ENCODE results near the gene XPNPEP3. TPM values are rescaled to one million over a fixed set of nuclear protein-coding genes. Genes with fewer than 3 reads are reported as not detected.

XPNPEP3 gene
- total RNA-seq, 3 donors from 2014 or later (not counting 1 experiment from before 2014, with no cell fraction given) = 14.8 to 17.8 (median 15.1) TPM

GRCh38 chr22:40950962-40951794 lies 94.2 kb downstream of the XPNPEP3 start, which contains the start of gene RBX1:
RBX1 (plus strand) TSS chr22:40951378; CDS start chr22:40951399, 21 bp downstream.
- no peaks in the 10 kb centered on the region for H3K27me3 ChIP-seq (ENCODE audit: control insufficient read depth, insufficient read depth, low read length)
- Mint-ChIP-seq H3K27ac (peak within 1 kb of the TSS; percentile 98 to 100), H3K27me3 (ENCODE audit: low read depth in 2 of 2) (no peaks in the 10 kb centered on the region), H3K4me1 (peaks cover 22 to 31% of the 10 kb centered on the region in 2 donors), H3K36me3 (no peaks in the 10 kb centered on the region), H3K4me3 (peak within 1 kb of the TSS; percentile 99), H3K9me3 (no peaks in the 10 kb centered on the region)
- H3K4me3 ChIP-seq (ENCODE audit: low read length) = peak within 1 kb of the TSS; percentile 98
- no peak for TF ChIP-seq CTCF (IDR thresholded peaks at IDR 0.05)
- ATAC-seq (peak; percentile 81 to 94 (median 81)), DNase-seq (peak; percentile 98 to 100)
- peak within 1 kb of the TSS; percentile 99 for H3K27ac ChIP-seq (ENCODE audit: low read length)
- intact Hi-C loops (cut with micrococcal nuclease) = loop anchor here (1.0 to 2.0 kb wide), 4 partner anchors 29 to 254 kb away; partner anchors contain the start of genes L3MBTL2 and ST13
- H3K9me3 ChIP-seq (ENCODE audit: control insufficient read depth, insufficient read depth, low read length) = no peaks in the 10 kb centered on the region
- H3K36me3 ChIP-seq (ENCODE audit: control insufficient read depth, insufficient read depth, low read length) = peaks cover 20% of the 10 kb centered on the region
- peaks cover 23% of the 10 kb centered on the region for H3K4me1 ChIP-seq (ENCODE audit: control insufficient read depth, insufficient read depth, low read length)
- WGBS (ENCODE audit: insufficient coverage) = under 1% methylated on average over 78 of the region's 86 CpGs

- H3K9me3 Mint-ChIP-seq = no peaks in the 10 kb centered on the region
- no peaks in the 10 kb centered on the region for H3K36me3 Mint-ChIP-seq
- H3K27ac Mint-ChIP-seq = peak overlapping the region; percentile 98 to 100
- WGBS (ENCODE audit: insufficient coverage) = 10% methylated on average over 17 of the region's 21 CpGs
- DNase-seq (peak in 1 of 2 donors; percentile 50), ATAC-seq (no peak)
- peaks cover 23% of the 10 kb centered on the region for H3K4me1 ChIP-seq (ENCODE audit: control insufficient read depth, insufficient read depth, low read length)
- H3K36me3 ChIP-seq (ENCODE audit: control insufficient read depth, insufficient read depth, low read length) = peaks cover 21% of the 10 kb centered on the region
- H3K27me3 Mint-ChIP-seq (ENCODE audit: low read depth in 2 of 2) = no peaks in the 10 kb centered on the region
- peak overlapping the region; percentile 99 for H3K4me3 Mint-ChIP-seq
- H3K27ac ChIP-seq (ENCODE audit: low read length) = peak overlapping the region; percentile 89
- intact Hi-C loops (cut with micrococcal nuclease) = loop anchor here (1.0 to 2.0 kb wide), 4 partner anchors 30 to 253 kb away; partner anchors contain the start of genes L3MBTL2 and ST13
- H3K4me1 Mint-ChIP-seq = peaks cover 22 to 31% of the 10 kb centered on the region in 2 donors
- no peak for TF ChIP-seq CTCF (IDR thresholded peaks at IDR 0.05)
- H3K27me3 ChIP-seq (ENCODE audit: control insufficient read depth, insufficient read depth, low read length) = no peaks in the 10 kb centered on the region
- H3K4me3 ChIP-seq (ENCODE audit: low read length) = peak overlapping the region; percentile 98
- no peaks in the 10 kb centered on the region for H3K9me3 ChIP-seq (ENCODE audit: control insufficient read depth, insufficient read depth, low read length)
These were observed 95.1 kb downstream of the XPNPEP3 start for GRCh38 chr22:40951795-40952605.

GRCh38 chr22:40953471-40953870 lies 96.5 kb downstream of the XPNPEP3 start:
- no peak overlapping the region for H3K27ac ChIP-seq (ENCODE audit: low read length)
- 58% methylated on average over 2 of the region's 2 CpGs for WGBS (ENCODE audit: insufficient coverage)
- H3K27me3 Mint-ChIP-seq (ENCODE audit: low read depth in 2 of 2) = no peaks in the 10 kb centered on the region
- ATAC-seq (no peak), DNase-seq (no peak)
- H3K4me1 ChIP-seq (ENCODE audit: control insufficient read depth, insufficient read depth, low read length) = peaks cover 23% of the 10 kb centered on the region
- no peak overlapping the region for H3K4me3 Mint-ChIP-seq
- H3K27me3 ChIP-seq (ENCODE audit: control insufficient read depth, insufficient read depth, low read length) = no peaks in the 10 kb centered on the region
- H3K4me3 ChIP-seq (ENCODE audit: low read length) = no peak overlapping the region
- no peak for TF ChIP-seq CTCF (IDR thresholded peaks at IDR 0.05)
- no peaks in the 10 kb centered on the region for H3K9me3 Mint-ChIP-seq
- H3K27ac Mint-ChIP-seq = peak overlapping the region; percentile 98 to 100
- H3K9me3 ChIP-seq (ENCODE audit: control insufficient read depth, insufficient read depth, low read length) = no peaks in the 10 kb centered on the region
- intact Hi-C loops (cut with micrococcal nuclease) = no loop called here
- H3K36me3 Mint-ChIP-seq = no peaks in the 10 kb centered on the region
- peaks cover 22 to 34% of the 10 kb centered on the region in 2 donors for H3K4me1 Mint-ChIP-seq
- peaks cover 21% of the 10 kb centered on the region for H3K36me3 ChIP-seq (ENCODE audit: control insufficient read depth, insufficient read depth, low read length)

Data from natural killer cell (primary cell).